Measurements from ENCODE around the gene CHRDL2.
A peak's percentile ranks its signal among the peaks of the same experiment; 100 is the strongest.

CHRDL2 gene

GRCh38 chr11:74748211-74749126 lies 17.2 kb upstream of the CHRDL2 start, which contains the start of gene RNF169:
RNF169 (plus strand) TSS chr11:74748849; CDS start chr11:74748881, 32 bp downstream.
- peak; percentile 85 for FAIRE-seq

DNA sequence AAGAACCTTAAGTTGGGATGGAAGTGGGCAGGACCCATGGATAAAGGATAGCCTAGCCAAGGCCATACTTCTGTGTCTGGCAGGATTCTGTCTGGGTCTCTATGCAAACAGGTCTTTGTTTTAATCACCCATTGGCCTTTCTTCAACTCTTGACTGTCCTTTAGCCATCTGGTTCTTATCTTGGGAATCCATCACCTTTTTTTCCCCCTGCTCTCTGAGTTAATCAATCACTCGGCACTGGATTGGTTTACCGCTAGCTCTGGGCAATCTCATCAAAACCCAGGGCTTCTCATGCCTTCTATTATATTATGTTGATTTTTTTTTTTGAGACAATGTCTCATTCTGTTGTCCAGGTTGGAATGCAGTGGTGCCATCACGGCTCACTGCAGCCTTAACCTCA lies 15.6 kb upstream of the CHRDL2 start:
- no peak for FAIRE-seq

DNA sequence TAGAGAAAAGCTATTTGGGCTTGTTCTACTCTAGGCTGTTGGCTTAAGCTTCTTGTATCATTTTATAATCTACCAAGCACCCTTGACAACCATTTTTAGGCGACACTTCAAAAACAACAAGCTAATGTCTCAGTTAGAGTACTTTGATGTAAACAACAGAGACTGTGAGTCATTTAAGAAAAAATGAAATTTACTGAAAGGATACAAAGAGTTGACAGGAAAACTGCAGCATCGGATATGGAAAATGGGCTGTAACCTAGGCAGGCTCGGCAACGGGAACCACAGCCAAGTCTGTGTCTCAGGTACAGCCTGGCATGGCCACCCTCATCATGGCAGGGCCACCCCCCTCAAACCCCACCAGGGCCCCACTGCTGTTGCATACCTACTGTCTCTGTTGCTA lies 13.1 kb upstream of the CHRDL2 start:
- FAIRE-seq, result no peak

- FAIRE-seq, result no peak
Observed at GRCh38 chr11:74743640-74744039, 12.4 kb upstream of the CHRDL2 start.

DNA sequence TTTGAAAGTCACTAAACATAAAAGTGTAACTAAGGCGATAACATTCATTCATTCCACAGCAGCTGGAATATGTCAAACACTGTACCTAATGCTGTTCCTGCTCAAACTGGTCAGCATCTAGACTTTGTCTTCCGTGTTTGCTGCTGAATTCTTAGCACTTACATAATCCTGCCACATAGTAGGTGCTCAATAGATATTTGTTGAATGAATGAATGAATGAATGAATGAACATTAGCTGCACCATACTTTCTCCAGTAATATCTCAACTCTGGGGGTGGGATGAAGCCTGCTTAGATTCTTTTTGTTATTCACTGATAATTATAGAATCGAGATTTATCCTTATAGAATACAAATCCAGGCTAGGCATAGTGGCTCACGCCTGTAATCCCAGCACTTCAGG lies 10.8 kb upstream of the CHRDL2 start:
- no peak for FAIRE-seq

DNA sequence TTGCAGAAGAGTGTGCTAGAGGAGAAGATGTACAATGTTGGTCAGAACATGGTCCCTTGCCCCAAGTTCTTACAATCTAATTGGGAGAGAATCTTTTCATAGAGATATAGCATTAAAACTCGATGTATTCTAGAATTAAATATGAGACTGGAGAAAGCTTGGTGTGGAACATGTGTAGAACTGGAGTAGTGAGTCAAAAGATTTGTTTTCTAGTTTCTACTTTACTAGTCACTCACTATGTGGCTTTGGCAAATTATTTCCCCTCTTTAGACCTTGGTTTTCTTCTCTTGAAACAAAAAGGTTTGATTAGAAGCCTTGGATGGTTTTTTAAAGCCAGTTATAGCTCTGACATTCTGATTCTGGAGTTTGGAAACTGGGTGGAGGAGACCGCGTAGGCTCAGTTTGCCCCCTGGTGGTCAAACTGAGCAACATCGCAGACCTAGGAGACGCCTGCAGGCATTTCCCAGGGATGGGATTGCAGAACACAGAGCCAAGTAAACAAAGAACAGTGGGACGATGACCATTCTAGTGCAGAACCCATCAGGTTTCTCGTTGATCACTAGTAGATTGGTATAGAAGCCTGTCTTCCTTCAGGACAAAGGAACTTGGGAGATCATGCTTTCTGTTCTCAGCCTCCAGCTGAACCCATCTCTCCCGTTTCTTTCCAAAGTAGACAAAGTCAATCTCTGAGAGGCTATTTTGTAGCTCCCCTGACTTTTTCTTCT lies 8.5 kb upstream of the CHRDL2 start:
- peak; percentile 15 for FAIRE-seq

- no peak for FAIRE-seq
Observed at GRCh38 chr11:74736031-74736430, 4.8 kb upstream of the CHRDL2 start.

- FAIRE-seq, result no peak
Observed at GRCh38 chr11:74735365-74735928, 4.2 kb upstream of the CHRDL2 start.

DNA sequence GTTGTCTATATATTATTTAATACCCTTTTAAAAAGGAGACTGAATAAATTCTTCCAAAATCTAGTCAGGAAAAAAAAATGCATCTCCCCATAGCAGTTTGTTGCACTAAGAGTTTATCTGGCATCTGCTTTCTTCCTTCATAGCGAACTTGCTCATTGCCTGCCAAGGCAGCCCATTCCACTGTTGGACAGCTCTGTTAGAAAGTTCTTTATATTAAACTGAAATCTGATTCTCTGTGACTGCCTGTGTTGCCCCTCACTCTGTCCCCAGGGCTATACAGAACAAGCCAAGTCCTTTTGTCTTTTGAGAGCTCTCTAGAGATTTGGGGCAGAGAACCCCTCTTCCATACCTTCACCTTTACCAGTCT lies 3.3 kb upstream of the CHRDL2 start:
- no peak for FAIRE-seq

DNA sequence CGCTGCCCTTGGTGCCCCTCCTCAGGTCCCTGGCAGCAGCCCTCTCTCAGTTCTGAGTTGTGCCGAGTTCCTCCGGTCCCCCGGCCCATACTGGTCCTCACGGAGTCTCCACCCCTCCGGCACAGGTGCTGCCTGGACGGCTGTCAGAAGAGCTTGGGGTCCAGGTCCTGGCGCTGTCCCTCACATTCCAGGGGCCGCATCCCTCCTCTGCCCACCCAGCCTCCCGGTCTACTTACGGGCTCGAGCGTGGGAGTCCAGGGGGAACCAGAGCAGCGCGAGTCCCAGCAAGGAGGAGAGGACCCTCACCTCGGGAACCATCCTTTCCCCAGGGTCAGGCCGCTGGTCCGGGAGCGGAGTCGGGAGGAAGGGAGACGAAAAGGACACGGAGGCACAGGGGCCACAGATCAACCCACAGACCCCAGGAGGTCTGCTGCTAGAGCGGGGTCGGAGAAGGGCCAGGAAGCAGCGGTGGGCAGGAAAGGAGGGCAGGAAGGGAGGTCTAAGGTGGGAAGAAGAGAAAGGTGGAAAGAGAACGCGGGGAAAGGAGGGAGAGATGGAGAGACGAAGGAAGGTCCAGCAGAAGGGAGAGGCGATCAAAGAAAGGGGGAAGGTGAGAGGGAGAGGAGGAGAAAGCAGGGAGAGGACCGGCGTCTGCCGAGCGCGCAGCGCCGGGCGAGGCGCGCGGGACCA lies 510 bp downstream of the CHRDL2 start:
- no peak for FAIRE-seq

DNA sequence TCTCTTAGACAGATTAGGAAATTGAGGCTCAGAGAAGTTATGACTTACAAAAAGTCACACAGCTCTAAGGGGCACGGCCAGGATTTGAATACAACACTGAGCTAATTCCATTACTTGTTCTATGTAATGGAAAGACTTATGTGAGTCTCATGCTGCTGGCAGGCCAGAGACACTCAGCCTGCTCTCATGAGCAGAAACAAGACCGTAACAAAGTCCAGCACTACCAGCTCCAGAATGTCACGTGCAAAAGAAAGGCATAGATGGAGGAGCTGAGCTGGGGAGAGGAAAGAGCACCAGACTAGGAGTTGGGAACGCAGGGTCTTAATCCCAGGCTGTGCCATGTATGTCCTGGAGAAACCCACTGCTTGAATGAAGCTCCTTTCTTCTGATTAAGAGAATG lies 1.8 kb downstream of the CHRDL2 start:
- FAIRE-seq, result no peak

- no peak for FAIRE-seq
Observed at GRCh38 chr11:74726547-74727182, 4.6 kb downstream of the CHRDL2 start.

DNA sequence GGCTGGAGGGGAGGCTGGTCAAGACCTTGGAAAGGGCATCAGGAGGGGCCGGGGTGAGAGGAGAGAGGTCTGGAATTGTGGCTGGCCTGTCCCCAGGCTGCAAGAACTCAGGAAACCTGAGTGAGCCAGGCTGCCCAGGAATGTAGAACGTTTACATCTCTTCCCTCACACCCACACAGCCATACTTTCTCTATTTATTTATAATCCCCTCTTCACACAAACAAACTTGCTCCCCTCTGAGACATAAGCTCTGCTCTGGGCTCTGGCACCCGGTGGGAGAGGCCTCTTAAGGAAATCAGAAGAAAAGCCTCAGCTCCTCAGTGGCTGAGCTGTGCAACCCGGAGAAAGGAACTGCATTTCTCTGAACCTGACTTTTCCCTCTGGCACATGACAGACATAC lies 5.5 kb downstream of the CHRDL2 start:
- FAIRE-seq, result no peak

DNA sequence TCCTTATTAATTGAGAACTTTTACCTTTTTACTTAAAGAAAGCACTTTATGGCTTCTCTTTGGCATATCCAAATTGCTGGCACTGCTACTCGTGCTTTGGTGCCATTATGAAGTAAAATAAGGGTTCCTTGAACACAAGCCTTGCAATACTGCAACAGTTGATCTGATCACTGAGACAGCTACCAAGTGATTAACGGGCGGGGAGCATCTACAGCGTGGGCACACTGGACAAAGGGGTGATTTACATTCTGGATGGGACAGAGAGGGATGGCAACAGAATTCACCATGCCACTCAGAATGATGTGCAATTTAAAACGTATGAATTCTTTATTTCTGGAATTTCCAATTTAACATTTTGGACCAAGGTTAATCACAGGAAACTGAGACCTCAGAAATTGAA lies 7.7 kb downstream of the CHRDL2 start:
- FAIRE-seq, result no peak

- no peak for FAIRE-seq
Observed at GRCh38 chr11:74721479-74721835, 9.8 kb downstream of the CHRDL2 start.

GRCh38 chr11:74720596-74721478 lies 10.4 kb downstream of the CHRDL2 start:
- no peak for FAIRE-seq

DNA sequence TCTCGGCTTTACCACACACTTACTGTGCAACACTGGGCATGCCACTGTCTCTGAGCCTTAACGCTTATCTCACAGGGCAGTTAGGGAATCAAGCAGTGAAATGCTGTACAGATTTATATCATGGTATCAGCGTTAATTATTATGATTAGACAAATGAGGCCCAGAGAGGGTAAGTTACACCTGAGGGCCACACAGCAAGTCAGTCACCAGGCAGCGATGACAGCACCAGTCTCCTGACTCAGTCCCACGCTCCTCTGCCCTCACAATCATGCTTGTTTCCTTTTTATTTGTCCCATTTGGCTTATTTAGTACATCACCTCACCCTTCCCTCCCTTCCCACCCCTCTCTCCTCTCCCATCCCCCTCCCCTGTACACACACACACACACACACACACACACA lies 12.2 kb downstream of the CHRDL2 start:
- FAIRE-seq, result no peak

DNA sequence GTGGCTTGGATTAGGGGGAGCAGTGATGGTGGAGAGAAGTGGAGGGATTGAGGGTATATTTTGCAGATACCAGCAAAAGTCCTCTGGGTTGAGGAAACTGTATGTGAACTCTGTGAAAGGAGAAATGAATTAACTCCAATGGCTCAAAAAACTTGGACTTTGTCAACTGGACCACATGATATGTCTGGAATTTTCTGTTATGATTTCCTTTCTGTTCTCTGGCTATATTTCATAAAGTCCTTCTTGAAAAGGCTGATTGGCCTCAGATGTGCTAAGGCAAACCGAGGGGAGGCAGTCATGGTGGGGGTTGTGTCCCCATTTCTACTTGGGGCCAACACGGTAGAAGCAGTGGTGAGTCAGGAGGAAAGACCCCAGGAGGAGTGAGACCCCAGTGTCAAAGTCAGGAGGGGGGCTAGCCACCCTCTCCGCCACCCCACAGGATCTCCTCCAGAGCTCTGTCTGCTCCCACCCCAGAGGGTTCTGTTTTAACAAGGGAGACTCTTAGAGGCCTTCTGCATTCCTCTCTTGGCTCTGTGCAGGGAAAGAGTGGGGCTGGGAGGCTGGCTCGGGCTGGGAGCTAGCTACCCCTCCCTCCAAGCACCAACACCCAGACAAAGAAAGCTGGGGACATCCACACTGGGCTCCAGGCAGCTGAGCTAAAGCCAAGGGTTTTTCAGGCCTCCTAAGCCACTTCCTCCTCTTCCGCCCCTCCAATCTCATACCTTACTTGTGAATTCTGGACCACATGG lies 13.8 kb downstream of the CHRDL2 start:
- no peak for FAIRE-seq

DNA sequence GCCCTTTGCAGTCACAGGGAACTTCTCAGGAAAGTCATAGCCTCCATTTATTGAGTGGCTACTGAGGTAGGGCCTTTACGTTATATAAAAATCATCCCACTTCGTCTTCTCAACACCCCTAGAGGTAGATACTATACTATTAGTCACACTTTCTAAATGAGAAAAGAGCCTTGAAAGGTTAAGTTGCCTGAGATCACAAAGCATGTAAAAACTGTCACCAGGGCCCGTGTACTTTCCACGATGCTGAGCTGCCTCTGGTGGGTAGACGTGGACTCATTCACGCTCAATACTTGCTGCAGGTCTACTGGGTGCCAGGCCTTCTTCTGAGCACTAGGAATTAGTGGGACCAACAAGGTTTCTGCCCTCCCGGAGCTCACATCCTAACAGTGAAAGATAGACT lies 16.3 kb downstream of the CHRDL2 start:
- no peak for FAIRE-seq

GRCh38 chr11:74713686-74714085 lies 17.5 kb downstream of the CHRDL2 start:
- FAIRE-seq, result no peak
